HepG2 (cell line): ENCODE data around the gene GOLGA6L6.
"Not testable (repeated sequence)": the region's sequence is repeated elsewhere in the genome, so short reads cannot be mapped to it uniquely, and the experiment has no call there.

Source experiments
- HDAC2 ChIP-seq: sonication (generic); formaldehyde crosslinking; IDR thresholded peaks from 2 replicates; pipeline ENCODE4 v1.4.0; 2020; ENCODE audit warnings: missing genetic modification reagents
- MEIS1 ChIP-seq: sonication (generic); formaldehyde crosslinking; IDR thresholded peaks from 2 replicates; pipeline ENCODE4 v1.9.0; 2021; ENCODE audit warnings: mild to moderate bottlenecking, missing genetic modification reagents, moderate library complexity, borderline replicate concordance
- NR3C1 ChIP-seq: sonication (generic); formaldehyde crosslinking; IDR thresholded peaks from 2 replicates; pipeline ENCODE4 v1.4.0; 2020; ENCODE audit warnings: missing genetic modification reagents
- ZNF777 ChIP-seq: sonication (generic); formaldehyde crosslinking; IDR thresholded peaks from 2 replicates; pipeline ENCODE4 v1.4.0; 2020; ENCODE audit warnings: missing genetic modification reagents
- TF ChIP-seq, protein P1 (sequence below): sonication (generic); formaldehyde crosslinking; IDR thresholded peaks from 2 replicates; pipeline ENCODE4 v1.5.0; 2020; ENCODE audit warnings: mild to moderate bottlenecking, missing genetic modification reagents, moderate library complexity
- TF ChIP-seq, protein P2 (sequence below): sonication (generic); formaldehyde crosslinking; conservative IDR thresholded peaks from 2 replicates; pipeline ENCODE4 v1.5.0; 2020; ENCODE audit warnings: missing genetic modification reagents

- not testable (repeated sequence) for TF ChIP-seq MEIS1 (CRISPR knock-in tag); HDAC2 (CRISPR knock-in tag); ZNF777; NR3C1 (CRISPR knock-in tag)
- TF ChIP-seq, protein P1, sequence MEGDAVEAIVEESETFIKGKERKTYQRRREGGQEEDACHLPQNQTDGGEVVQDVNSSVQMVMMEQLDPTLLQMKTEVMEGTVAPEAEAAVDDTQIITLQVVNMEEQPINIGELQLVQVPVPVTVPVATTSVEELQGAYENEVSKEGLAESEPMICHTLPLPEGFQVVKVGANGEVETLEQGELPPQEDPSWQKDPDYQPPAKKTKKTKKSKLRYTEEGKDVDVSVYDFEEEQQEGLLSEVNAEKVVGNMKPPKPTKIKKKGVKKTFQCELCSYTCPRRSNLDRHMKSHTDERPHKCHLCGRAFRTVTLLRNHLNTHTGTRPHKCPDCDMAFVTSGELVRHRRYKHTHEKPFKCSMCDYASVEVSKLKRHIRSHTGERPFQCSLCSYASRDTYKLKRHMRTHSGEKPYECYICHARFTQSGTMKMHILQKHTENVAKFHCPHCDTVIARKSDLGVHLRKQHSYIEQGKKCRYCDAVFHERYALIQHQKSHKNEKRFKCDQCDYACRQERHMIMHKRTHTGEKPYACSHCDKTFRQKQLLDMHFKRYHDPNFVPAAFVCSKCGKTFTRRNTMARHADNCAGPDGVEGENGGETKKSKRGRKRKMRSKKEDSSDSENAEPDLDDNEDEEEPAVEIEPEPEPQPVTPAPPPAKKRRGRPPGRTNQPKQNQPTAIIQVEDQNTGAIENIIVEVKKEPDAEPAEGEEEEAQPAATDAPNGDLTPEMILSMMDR (CRISPR knock-in tag), result not testable (repeated sequence)
- TF ChIP-seq, protein P2, sequence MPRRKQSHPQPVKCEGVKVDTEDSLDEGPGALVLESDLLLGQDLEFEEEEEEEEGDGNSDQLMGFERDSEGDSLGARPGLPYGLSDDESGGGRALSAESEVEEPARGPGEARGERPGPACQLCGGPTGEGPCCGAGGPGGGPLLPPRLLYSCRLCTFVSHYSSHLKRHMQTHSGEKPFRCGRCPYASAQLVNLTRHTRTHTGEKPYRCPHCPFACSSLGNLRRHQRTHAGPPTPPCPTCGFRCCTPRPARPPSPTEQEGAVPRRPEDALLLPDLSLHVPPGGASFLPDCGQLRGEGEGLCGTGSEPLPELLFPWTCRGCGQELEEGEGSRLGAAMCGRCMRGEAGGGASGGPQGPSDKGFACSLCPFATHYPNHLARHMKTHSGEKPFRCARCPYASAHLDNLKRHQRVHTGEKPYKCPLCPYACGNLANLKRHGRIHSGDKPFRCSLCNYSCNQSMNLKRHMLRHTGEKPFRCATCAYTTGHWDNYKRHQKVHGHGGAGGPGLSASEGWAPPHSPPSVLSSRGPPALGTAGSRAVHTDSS (CRISPR knock-in tag), result not testable (repeated sequence)
Observed at GRCh38 chr15:20582726-20583115, 41.1 kb upstream of the GOLGA6L6 start.
